HUDEP-2 (cell line): ENCODE measurements around the gene ARHGEF40.

Experiments
- DNase-seq, 76 experiments: peaks; one replicate each; lab custom pipeline; 2025; ENCODE audit not compliant: unreplicated experiment in 76 of 76; lab: John Stamatoyannopoulos, UW

ARHGEF40 gene

DNA sequence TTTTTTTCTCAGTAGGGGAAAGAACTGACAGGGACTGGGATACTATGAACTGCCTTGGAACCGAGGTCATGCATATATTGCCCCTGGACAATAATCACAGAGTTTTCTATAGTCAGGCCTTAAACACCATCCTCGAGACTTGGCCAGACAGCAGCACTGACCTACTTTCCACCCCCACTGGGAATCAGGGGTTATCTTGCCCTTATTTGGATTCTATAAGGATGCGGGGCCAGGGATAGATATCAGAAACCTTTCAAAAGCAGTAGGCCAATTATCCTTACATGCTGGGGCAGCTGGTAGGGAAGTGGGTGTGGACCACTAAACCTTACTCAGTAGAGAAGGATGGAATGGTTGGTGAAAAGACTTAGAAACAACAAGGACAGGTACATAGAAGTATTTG, 26.3 kb downstream of the ARHGEF40 start:
- no peak for DNase-seq

- DNase-seq: no peak
Observed at GRCh38 chr14:21096978-21097635, 27.0 kb downstream of the ARHGEF40 start.

DNA sequence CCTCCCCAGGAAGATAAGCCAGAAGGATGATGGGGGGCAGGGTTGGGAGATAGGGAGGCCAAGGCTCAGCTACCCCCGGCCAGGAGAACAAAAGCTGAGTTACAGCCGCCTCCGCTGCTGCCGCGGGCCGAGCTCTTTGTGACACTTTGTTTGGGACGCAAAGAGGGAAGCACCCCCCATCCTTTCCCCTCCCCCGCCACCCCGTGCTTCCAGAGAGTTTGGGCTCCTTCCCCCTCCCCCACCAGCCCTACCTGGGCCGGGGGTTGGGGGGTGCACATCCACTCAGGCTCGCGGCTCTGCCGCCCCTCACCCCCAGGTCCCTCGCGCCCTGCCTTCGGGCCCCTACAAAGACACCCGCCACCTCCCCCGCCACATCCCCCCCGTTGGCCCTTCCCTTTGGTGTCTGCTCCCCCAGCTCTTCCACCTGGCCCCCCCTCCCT, 27.6 kb downstream of the ARHGEF40 start:
- DNase-seq: no peak

- peak in 14 of 76 experiments; percentile 3 to 26 (median 13) for DNase-seq
Observed at GRCh38 chr14:21098076-21098891, 28.2 kb downstream of the ARHGEF40 start, which contains the start of gene ZNF219. Gene ZNF219, minus strand, starts transcription at chr14:21098655. Its CDS starts 5,064 bp downstream, at chr14:21093591.

DNA sequence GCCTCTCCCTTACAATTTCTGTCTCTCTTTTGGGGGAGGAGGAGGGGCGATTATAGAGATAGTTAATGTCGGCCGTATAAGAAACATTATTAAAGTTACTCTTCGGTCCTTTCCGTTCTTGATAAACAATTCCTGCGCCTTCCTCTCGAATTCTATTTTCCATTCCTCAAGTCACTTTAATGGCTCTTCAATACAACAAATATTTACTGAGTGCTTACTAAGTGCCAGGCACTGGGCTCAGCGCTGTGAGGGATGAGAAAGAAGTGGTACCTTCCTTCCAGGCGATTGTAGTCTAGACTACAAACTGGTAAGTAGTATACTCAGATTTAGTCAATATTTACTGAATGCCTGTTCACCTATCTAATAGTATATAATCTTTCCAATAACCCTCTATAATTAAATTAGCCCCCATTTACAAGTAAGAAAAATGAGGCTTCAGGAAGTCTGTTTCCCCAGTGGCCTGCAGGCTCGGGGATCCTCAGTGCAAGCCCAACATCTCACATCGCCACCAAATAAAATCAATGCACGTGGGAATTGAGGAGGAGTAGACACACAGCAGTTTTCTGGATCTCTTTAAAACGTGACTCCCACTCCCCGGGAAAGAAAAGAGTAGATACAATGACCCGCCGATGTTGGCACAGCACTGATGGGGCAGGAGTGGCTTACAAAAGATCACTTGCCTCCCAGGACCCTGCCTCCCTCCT, 28.9 kb downstream of the ARHGEF40 start:
- DNase-seq: no peak

DNA sequence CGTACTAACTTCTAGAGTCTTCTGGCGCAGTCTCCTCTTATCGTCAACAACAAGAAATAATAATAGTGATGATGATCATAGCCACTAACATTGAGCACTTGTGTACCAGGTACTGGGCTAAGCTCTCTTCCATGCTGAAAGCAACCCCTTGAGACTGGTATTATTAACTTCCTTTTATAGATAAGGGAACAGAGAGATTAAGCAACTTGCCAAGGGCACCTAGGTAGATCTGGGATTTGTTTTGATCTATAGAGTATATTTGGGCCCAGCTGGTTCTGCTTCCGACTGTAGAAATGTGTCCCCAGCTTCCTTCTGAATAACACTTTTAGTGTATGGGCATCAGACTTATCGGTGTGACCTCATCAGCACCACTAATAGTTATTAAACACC, 29.5 kb downstream of the ARHGEF40 start:
- no peak for DNase-seq

- no peak for DNase-seq
Observed at GRCh38 chr14:21100931-21101330, 30.8 kb downstream of the ARHGEF40 start, which contains the start of gene TMEM253. Gene TMEM253, plus strand, starts transcription at chr14:21101066. Its CDS starts 278 bp downstream, at chr14:21101344.

DNA sequence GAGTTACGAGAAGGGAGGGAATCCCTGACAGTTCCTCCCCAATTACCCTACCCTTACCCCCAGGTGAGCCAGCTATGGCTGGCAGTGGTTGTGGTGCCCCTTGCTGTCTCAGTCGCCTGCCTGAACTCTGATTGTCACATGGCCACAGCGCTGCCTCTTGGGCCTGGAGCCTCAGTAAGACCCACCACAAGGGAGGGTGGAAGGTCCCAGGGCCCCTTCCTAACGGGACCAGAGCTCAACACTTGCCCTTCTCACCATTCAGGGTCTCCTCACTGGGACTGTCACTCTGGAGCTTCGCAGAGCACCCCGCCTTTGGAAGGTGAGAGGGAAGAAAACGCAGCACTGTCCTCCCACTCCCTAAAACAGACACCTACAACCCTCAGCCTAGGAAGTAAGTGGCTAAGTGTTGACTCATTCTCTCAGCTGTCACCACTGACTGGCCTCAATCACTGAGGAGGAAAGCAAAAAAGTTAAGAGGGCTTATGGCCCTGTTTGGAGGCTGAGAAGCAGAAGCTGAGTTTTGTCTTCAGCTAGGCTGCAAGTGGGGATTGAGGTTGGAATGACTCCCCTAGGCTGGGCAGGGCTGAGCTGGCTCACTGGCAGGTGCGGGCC, 31.8 kb downstream of the ARHGEF40 start:
- DNase-seq: no peak

- DNase-seq: peak in 50 of 76 experiments; percentile 4 to 60 (median 32)
Observed at GRCh38 chr14:21102521-21103410, 32.7 kb downstream of the ARHGEF40 start.

DNA sequence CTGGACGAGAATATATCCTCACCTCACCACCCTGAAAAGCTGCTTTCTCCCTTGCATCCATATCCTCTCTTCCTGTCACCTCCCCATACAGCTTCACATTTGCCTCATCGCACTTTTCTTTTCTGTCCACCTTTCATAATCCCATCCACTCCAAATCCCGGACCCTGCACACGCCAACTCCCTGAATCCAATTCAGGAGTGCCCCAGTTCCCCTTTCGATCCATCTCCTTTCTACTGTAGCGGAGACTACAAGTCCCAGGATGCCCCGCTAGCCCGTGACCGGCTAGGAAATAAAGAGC, 33.3 kb downstream of the ARHGEF40 start:
- no peak for DNase-seq

DNA sequence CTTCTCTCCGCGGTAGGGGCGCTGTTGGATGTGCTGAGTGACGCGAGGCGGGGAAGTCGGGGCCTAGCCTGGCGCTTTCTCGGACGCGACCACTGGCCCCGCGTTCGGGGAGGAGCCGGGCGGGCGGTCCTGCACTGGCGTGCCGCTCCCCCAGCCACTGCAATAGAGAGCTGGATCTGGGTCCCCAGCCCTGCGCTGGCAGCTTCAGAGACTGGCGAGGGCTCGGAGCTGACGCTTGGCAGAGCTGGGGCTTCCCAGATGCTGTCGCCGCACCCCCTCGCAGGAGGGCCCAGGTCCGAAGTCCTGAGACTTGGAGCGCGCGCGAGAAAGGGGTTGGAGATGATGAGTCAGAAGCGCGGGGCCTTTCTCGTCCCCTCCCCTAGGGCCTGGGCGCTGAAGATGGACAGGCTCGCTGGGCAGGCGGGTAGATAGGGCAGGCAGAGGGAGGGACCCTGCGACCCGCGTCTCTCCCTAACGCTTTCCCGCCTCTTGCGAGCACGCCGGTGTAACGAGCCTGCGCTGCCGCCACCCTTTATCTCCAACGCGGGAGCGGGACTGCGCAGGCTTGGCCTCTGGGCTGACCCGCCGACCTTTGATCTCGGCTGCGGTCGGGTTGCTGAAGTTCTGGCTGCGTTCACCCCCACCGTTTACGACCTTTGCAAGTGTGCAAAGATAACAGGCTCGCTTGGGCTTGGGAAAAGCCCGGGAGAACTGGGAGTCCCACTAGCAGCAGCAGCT, 33.8 kb downstream of the ARHGEF40 start:
- DNase-seq: peak in 75 of 76 experiments; percentile 71 to 97 (median 91)

DNA sequence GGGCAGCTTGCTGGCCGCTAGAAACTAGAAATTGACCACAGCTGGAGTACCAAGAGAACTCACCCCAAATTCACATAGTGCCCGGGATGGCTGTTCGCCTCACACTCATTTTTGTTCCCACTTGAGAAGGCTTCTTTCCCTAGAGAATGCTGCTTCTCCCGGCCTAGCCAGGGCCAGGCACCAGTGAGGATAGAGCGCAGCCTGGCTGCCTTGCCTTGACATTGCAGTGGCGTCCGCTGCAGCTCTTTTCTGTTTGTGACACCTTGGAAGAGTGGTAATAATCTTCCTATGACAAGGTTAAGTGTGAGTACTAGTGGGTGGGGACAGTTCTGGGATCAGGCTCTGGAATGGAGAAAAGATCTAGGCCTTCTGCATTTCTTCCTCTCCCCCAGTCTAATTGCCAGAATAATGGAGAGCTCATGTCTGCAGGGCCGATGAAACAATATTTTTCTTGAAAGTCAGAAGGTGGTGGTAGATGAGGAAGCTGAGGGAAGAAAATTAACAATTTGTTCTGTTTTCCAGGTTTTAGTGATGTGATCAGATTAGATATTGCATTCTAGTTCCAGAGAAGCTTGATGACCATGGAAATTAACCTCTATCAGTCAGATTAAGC, 34.5 kb downstream of the ARHGEF40 start:
- peak in 65 of 76 experiments; percentile 13 to 86 (median 56) for DNase-seq

- no peak for DNase-seq
Observed at GRCh38 chr14:21105095-21105494, 35.0 kb downstream of the ARHGEF40 start.

DNA sequence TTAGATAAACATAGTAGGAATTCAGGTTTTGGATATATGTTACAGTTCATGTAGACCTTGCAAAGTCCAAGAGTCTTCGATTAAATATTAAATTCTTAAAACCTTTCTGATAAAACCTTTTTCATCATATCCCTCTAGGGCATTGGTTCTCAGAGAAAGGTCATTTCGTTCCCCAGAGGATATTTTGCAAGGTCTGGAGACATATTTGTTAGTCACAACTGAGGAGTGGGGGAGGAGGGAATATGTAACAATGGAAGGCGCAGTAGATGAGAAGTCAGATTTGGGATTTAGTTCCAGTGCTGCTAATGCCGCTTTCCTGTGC, 36.0 kb downstream of the ARHGEF40 start:
- DNase-seq: no peak

DNA sequence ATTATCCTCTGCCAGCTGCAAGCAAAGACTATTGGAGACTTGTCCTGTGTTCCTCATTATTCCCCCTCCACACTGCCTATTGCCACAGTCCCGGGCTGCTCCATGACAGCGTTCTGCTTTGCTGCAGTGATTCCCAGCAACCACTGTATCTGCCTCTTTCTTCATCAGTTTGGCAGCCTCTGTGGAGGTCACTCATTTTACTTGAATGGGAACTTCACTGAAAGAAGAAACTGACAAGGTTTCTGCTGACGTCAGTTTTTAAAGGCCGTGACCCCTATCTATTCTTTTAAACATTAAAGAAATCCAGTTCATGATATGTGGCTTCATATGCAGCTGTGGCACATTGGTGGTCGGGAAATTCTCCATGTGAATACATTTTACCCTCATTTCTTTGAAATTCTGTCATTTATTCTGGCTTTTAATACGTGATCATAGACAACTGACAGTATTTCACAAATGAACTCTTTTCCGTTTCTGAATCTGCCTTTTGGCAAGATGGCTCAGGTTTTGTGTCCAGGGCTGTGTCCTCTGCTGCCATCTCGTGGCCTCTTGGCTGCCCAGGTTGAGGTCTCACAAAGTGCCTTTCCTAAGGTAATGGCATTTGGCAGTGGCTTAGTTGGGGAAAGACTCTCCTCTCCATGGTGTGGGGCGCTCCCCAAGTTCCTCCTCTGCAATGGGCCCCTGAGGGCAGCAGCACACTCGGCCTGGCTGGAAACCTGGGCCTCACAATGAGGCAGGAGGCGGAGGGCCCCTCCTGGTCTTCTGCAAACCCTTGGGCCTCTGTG, 36.6 kb downstream of the ARHGEF40 start:
- peak in 72 of 76 experiments; percentile 13 to 83 (median 60) for DNase-seq

DNA sequence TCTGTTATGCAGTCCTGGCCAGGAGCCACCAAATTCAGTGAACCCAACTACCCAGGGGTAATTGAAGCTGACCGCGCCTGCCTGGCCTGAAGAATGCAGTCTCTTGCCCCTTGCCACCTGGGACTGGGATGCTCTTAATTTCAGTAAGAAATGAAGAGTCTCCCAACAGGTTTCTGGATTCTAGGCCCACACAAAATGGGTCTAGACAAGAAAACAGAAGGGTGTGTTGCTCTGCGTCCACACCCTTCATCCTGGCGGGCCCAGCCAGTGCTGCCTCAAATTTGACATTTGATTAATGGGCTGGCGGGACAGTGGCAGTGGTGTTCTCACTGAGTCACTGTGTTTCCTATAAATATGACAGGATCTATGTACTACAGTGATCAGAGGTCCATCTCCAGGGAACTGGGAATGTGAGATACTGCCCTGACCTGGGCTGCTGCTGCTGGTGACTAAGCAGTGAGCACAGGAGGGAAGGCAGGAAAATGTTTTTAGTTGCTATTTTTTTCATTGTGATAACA, 37.2 kb downstream of the ARHGEF40 start:
- DNase-seq: peak in 57 of 76 experiments; percentile 10 to 74 (median 42)

GRCh38 chr14:21108791-21109190, 38.7 kb downstream of the ARHGEF40 start:
- DNase-seq: no peak
